Body of pancreas (tissue), 4 donors: ENCODE measurements around the gene TRMT61A. TPM values are rescaled to one million over a fixed set of nuclear protein-coding genes. Genes with fewer than 3 reads are reported as not detected.
A peak's percentile ranks its signal among the peaks of the same experiment; 100 is the strongest.

Experiments
- ATAC-seq: fragments of 150-250 bp; one replicate; pipeline ENCODE4 v1.9.1; 2016
- DNase-seq, 4 donors: peaks; one replicate each; pipeline ENCODE4 v3.0.0-alpha.2; 2019
- H3K27ac ChIP-seq, 4 donors: fragments of 200-600 bp; sonication (generic); 1 replicate in 3 of 4; 2 replicates in 1 of 4; pipeline versions ENCODE4 v1.5.1 to v1.6.1; 2016 to 2019; ENCODE audit warnings: mild to moderate bottlenecking in 1 of 4, mixed read lengths in 1 of 4, moderate library complexity in 1 of 4
- H3K27me3 ChIP-seq, 2 donors: fragments of 200-600 bp; sonication (generic); one replicate each; pipeline ENCODE4 v1.6.0; 2016; ENCODE audit warnings: mild to moderate bottlenecking in 1 of 2
- H3K36me3 ChIP-seq, 2 donors: fragments of 200-600 bp; sonication (generic); replicated peaks in 1 of 2; 2 replicates each; pipeline ENCODE4 v1.5.1; 2016; ENCODE audit warnings: low read depth in 2 of 2; ENCODE audit not compliant: insufficient read depth in 1 of 2
- H3K4me1 ChIP-seq: fragments of 200-600 bp; sonication (generic); one replicate; pipeline ENCODE4 v1.6.0; 2016
- H3K4me3 ChIP-seq, 2 donors: fragments of 200-600 bp; sonication (generic); 1 replicate in 1 of 2; 2 replicates in 1 of 2; pipeline ENCODE4 v1.5.1; 2016 to 2019
- H3K9me3 ChIP-seq, 3 donors: fragments of 200-600 bp; sonication (generic); 1 replicate in 2 of 3; 2 replicates in 1 of 3; pipeline ENCODE4 v1.5.1; 2016
- POLR2A ChIP-seq, 3 donors: fragments of 450-650 bp; IDR thresholded peaks; one replicate each; pipeline ENCODE4 v1.6.1; 2016; ENCODE audit warnings: antibody characterized with exemption in 3 of 3, mild to moderate bottlenecking in 2 of 3
- WGBS, 2 donors: methylation state at CpG; one replicate each; pipeline ENCODE4 v1.1.5; 2017; 5-methylcytosine and 5-hydroxymethylcytosine counted together
- intact Hi-C: fragments of 100-400 bp; cut with DNase I; formaldehyde crosslinking; loops from one replicate; pipeline ENCODE4 v1.15.1; 2023
- total RNA-seq, 2 donors: library from RNA; depleted of rRNA; stranded (reverse); fragments of >200 nt; gene quantifications; one replicate each; pipeline ENCODE4 v1.1.0, GENCODE V29; 2016
- TF ChIP-seq, protein P1 (sequence below), 7 experiments: fragments of 450-650 bp in 4 of 7; fragments of 200-600 bp in 3 of 7; sonication (generic) in 3 of 7; IDR thresholded peaks; one replicate each; pipeline ENCODE4 v1.5.1; 2016 to 2019; ENCODE audit warnings: antibody characterized with exemption in 7 of 7

Gene TRMT61A
- total RNA-seq = 10 to 100 TPM in 1 of 2 donors, 1 to 10 TPM in 1; 7.9 to 10.4 TPM

DNA sequence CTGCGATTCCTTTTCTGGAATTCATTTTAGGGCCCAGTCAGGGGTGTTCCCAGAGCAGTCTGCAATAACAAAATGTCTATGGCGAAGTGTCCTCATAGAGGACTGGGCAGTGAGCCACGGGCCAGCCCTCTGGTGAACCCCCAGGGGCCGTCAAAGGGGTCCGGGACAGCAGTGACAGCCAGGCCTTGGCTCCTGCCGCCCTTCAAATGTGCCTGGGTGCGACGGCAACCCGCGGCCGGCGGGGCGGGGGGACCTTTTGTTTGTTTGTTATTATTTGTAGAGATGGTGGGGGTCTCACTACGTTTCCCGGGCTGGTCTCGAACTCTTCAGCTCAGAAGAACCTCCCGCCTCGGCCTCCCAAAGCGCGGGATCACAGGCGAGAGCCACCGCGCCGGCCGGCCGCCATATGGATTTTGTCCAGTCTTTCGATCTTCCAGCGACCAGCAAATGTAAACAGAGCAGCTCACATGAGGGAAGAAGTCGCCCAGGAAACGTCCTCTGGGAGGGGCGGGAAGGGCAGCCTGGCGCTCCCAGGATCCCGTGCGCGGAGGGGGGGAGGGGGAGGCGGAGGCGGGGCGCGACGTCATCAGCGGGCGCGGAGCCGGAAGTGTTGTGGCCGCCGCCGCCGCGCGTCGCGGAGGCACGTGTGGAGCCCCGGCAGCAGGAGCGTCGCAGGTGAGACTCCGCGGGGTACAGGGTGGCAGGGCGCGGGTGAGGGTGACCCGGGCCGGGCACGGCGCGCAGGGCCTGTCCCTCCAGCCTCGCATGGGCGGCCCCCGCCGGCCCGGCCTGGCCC lies at the start of gene TRMT61A:
Gene TRMT61A, plus strand, starts transcription at position 610 of the 796 bp plus-strand sequence. CDS start 783 bp downstream, outside the sequence.
- peaks cover 0 to 3% of the 10 kb centered on the region in 2 donors for H3K36me3 ChIP-seq
- no peaks in the 10 kb centered on the region for H3K27me3 ChIP-seq
- ATAC-seq = peak; percentile 95
- peak in 2 of 3 donors; percentile 65 to 68 for TF ChIP-seq POLR2A (IDR thresholded peaks at IDR 0.05)
- TF ChIP-seq, protein P1, sequence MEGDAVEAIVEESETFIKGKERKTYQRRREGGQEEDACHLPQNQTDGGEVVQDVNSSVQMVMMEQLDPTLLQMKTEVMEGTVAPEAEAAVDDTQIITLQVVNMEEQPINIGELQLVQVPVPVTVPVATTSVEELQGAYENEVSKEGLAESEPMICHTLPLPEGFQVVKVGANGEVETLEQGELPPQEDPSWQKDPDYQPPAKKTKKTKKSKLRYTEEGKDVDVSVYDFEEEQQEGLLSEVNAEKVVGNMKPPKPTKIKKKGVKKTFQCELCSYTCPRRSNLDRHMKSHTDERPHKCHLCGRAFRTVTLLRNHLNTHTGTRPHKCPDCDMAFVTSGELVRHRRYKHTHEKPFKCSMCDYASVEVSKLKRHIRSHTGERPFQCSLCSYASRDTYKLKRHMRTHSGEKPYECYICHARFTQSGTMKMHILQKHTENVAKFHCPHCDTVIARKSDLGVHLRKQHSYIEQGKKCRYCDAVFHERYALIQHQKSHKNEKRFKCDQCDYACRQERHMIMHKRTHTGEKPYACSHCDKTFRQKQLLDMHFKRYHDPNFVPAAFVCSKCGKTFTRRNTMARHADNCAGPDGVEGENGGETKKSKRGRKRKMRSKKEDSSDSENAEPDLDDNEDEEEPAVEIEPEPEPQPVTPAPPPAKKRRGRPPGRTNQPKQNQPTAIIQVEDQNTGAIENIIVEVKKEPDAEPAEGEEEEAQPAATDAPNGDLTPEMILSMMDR (IDR thresholded peaks at IDR 0.05) = peak in 1 of 7 experiments; percentile 0
- intact Hi-C loops = no loop called here
- DNase-seq = peak; percentile 92 to 96 (median 94)
- WGBS, 2 donors = 1 to 5% methylated on average over 7 to 68 of the region's 70 CpGs
- H3K9me3 ChIP-seq = no peaks in the 10 kb centered on the region
- H3K4me1 ChIP-seq = peaks cover 70% of the 10 kb centered on the region
- H3K4me3 ChIP-seq = peak within 1 kb of the TSS; percentile 32 to 95
- H3K27ac ChIP-seq = peak within 1 kb of the TSS; percentile 82 to 93 (median 87)

DNA sequence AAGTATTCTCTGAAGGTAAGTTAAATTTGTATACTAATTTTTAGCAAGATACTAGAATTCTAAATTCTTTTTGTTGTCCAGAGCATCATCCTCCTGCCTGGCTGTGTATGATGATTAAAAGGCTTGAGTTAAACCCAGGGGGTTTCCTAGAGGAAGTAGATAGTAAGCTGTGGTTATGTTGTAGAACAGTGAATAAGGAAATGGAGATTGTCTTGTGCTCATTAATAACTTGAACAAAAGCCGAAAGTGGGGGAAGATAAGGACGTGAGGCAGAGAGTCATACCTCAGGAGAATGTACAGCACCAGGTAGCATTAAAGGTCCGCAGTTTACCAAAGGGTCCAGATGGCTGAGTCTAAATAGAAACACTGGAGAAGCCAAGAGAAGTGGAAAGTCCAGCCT lies 48.4 kb upstream of the TRMT61A start:
- H3K4me1 ChIP-seq = peaks cover 4% of the 10 kb centered on the region
- no peaks in the 10 kb centered on the region for H3K9me3 ChIP-seq
- H3K36me3 ChIP-seq = peaks cover 0 to 16% of the 10 kb centered on the region in 2 donors
- 68 to 87% methylated on average over 3 of the region's 3 CpGs for WGBS, 2 donors
- ATAC-seq (no peak), DNase-seq (no peak)
- H3K27me3 ChIP-seq = no peaks in the 10 kb centered on the region
- intact Hi-C loops = no loop called here
- TF ChIP-seq, protein P1 (IDR thresholded peaks at IDR 0.05) = no peak
- TF ChIP-seq POLR2A (IDR thresholded peaks at IDR 0.05) = no peak
- H3K27ac ChIP-seq = no peak overlapping the region
- no peak overlapping the region for H3K4me3 ChIP-seq

DNA sequence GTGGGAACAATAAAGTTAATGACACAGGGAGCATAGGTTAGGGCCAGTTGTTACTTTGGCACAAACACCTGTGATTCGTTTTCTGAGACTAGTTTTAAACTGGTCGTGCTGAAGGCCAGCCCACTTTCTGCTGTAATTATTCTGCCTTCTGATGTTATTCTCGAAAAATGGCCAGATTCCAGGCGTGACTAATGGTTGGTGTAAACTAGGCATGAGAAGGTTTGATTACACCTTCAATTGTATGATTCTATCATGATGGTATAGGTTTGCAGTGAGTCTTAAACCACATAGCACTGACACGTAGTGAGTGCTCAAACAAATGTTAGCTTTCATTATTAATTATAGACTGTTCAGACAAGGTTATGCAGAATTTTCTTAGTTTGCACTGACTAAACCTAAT lies 45.4 kb upstream of the TRMT61A start:
- TF ChIP-seq, protein P1 (IDR thresholded peaks at IDR 0.05) = no peak
- TF ChIP-seq POLR2A (IDR thresholded peaks at IDR 0.05) = no peak
- no peaks in the 10 kb centered on the region for H3K9me3 ChIP-seq
- DNase-seq (peak in 3 of 4 donors; percentile 11 to 66 (median 26)), ATAC-seq (no peak)
- no peaks in the 10 kb centered on the region for H3K27me3 ChIP-seq
- H3K4me3 ChIP-seq = no peak overlapping the region
- peaks cover 4% of the 10 kb centered on the region for H3K4me1 ChIP-seq
- 36 to 48% methylated on average over 5 of the region's 5 CpGs for WGBS, 2 donors
- H3K27ac ChIP-seq = peak overlapping the region in 1 of 4 donors; percentile 6
- H3K36me3 ChIP-seq = peaks cover 0 to 15% of the 10 kb centered on the region in 2 donors
- intact Hi-C loops = no loop called here

DNA sequence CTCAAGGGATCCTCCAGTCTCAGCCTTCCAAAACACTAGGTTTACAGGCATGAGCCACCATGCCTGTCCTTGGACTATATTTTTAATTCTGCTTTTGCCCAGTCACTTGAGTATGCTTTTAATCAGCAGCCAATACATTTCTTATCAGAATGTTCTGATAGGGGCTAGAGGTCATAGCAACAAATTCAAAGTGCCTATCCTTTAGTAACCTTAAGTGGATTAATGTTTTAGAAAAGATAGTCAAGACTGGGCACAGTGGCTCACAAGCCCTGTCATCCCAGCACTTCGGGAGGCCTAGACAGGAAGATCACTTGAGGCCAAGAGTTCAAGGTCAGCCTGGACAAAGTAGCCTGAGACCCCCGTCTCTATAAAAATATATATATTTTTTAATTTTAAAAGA lies 43.5 kb upstream of the TRMT61A start:
- no peak for DNase-seq
- Histone ChIP-seq H3K9me3 (no peaks in the 10 kb centered on the region), H3K27me3 (no peaks in the 10 kb centered on the region), H3K36me3 (peaks cover 0 to 14% of the 10 kb centered on the region in 2 donors), H3K27ac (no peak overlapping the region), H3K4me1 (peaks cover 4% of the 10 kb centered on the region), H3K4me3 (no peak overlapping the region)
- TF ChIP-seq, protein P1 (IDR thresholded peaks at IDR 0.05) = no peak
- TF ChIP-seq POLR2A (IDR thresholded peaks at IDR 0.05) = no peak
- intact Hi-C loops = no loop called here
- no peak for ATAC-seq
- WGBS, 2 donors = 64 to 68% methylated on average over 2 of the region's 2 CpGs
